Right cardiac atrium (tissue), 5 donors: Measurements from ENCODE around the gene SLC6A3. TPM values are rescaled to one million over a fixed set of nuclear protein-coding genes. Genes with fewer than 3 reads are reported as not detected.

ENCODE experiments used
- ATAC-seq, 2 donors: fragments of 200-7000 bp; cut with Tn5 transposase; one replicate each; pipeline versions ENCODE4 v1.8.0 to v1.9.1; 2020; ENCODE audit warnings: moderate library complexity in 2 of 2, mild to moderate bottlenecking in 1 of 2
- DNase-seq, 3 donors: peaks; one replicate each; pipeline ENCODE4 v3.0.0-alpha.2; 2020
- H3K27ac ChIP-seq: one replicate; pipeline ENCODE4 v1.5.1; 2013; ENCODE audit warnings: mild to moderate bottlenecking, low read length, control low read depth, moderate library complexity
- H3K27me3 ChIP-seq: one replicate; pipeline ENCODE4 v1.6.1; 2013; ENCODE audit not compliant: control insufficient read depth, insufficient read depth
- H3K4me1 ChIP-seq: one replicate; pipeline ENCODE4 v1.6.1; 2013; ENCODE audit warnings: low read length; ENCODE audit not compliant: control insufficient read depth, insufficient read depth
- H3K4me3 ChIP-seq: one replicate; pipeline ENCODE4 v1.5.1; 2013; ENCODE audit warnings: low read length, control low read depth
- H3K9me3 ChIP-seq: one replicate; pipeline ENCODE4 v1.6.1; 2013; ENCODE audit warnings: low read length; ENCODE audit not compliant: control insufficient read depth
- WGBS: extraction: QIAGEN DNeasy Blood & Tissue Kit; methylation state at CpG from one replicate; pipeline ENCODE4 v1.1.7; 2013; 5-methylcytosine and 5-hydroxymethylcytosine counted together
- intact Hi-C, 4 donors: fragments of 100-400 bp; cut with DNase I; formaldehyde crosslinking; loops; one replicate each; pipeline versions ENCODE4 v1.11.0 to v1.14.0; 2022 to 2023
- polyA plus RNA-seq: library from polyadenylated mRNA; stranded (reverse); fragments of 200-250 nt; gene quantifications from one replicate; pipeline ENCODE4 v1.2.3, GENCODE V29; 2013
- total RNA-seq, 4 donors: library from RNA; stranded (reverse); fragmentation: NEBNext Ultra II Directional; extraction: Animal tissue kit (Norgen Biotek cat#: 25700); gene quantifications; one replicate each; pipeline ENCODE4 v1.2.1, GENCODE V29; 2021
- donor health status: healthy with polysubstance abuse.
- donor health status: DM: no; HTN: yes; CAD: no.
- donor health status: DM: no; HTN: no; CAD: no.
- donor health status: DM: no; HTN: yes; CAD: no; lungs with severe emphysema.
- donor health status: DM: yes; HTN: yes; CAD: no.

Gene SLC6A3
- total and polyA plus RNA-seq, 5 donors: not detected

DNA sequence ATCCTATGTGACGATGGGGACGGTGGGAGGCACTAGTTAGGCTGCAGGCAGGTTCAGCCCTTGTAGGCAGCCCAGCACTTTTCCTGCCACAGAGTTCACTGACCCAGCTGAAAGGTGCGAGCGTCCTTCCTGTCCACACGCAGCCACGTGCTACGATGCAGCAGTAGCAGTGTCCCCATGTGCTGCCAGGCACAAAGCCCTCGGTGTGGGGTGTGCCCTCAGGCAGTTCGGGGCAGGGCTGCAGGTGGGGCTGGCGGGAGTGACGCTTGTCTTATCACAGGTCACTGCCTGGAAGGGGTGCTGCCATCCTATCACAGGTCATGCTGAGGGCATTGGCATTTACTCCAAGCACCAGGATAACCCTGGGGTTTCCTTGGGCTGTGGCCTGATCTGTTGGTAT lies 53.5 kb downstream of the SLC6A3 start:
- DNase-seq: peak in 2 of 3 donors; percentile 7 to 31
- H3K27me3 ChIP-seq: no peaks in the 10 kb centered on the region

DNA sequence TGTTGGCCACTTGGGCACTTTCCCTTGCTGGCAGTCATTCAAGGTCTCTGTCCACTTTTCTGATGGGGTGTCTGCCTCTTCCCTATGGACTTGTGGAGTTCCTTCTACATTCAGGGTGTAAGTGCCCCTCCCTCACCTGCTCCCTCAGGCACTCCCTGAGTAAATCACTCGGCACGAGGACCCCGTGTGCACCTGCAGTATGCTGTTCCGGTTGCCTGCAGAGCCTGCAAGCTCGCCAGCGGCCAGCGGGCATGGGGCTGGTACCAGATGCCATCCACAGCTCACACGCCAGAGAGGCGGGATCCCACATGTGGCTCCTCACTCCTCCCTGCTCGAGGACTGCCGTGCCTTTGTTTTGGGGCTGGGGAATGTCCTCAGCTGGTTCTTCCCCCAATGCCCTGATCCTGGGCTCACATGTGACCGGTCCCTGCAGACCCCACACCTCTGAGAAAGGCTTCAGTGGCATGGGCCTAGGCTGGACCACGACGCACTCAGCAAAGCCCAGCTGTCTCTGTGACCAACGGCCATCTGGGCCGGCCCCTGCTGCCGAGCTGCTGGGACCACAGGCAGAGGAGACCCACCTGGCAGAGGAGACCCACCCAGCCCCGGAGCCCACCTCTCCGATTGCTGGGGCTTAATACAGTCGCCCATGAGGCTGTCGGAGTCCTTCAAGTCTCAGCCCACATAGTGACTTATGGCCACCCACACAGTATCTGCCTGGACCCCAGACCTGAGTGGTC lies 54.2 kb downstream of the SLC6A3 start:
- no peaks in the 10 kb centered on the region for H3K9me3 ChIP-seq
- no peaks in the 10 kb centered on the region for H3K27me3 ChIP-seq
- ATAC-seq: no peak
- H3K27ac ChIP-seq: no peak overlapping the region
- peak in 2 of 3 donors; percentile 33 to 53 for DNase-seq
- H3K4me1 ChIP-seq: no peaks in the 10 kb centered on the region
- H3K4me3 ChIP-seq: no peak overlapping the region
- 82% methylated on average over 21 of the region's 21 CpGs for WGBS
- intact Hi-C loops: no loop called here

More for the DNA sequence above, 53.5 kb downstream of the SLC6A3 start:
- Histone ChIP-seq H3K4me1 (no peaks in the 10 kb centered on the region), H3K9me3 (no peaks in the 10 kb centered on the region), H3K4me3 (no peak overlapping the region), H3K27ac (no peak overlapping the region)
- WGBS: 58% methylated on average over 11 of the region's 11 CpGs
- intact Hi-C loops: no loop called here
- ATAC-seq: no peak

DNA sequence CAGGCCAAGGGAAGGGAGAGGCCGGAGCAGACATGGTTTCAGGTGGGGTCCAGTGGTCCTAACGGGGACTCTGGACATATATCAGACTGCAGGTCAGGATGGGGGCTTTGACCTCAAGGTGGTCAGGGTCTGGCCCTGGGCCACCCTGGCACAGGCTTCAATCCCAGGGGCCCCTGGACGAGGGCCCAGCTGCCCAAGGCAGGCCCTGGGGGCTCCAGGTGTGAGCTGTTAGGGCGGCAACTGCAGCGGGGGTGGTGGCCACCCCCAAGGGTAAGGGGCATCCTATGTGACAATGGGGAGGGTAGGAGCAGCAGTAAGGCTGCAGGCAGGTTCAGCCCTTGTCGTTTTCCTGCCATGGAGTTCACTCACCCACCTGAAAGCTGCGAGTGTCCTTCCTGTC lies 54.9 kb downstream of the SLC6A3 start:
- WGBS: 73% methylated on average over 7 of the region's 7 CpGs
- intact Hi-C loops: no loop called here
- Histone ChIP-seq H3K27me3 (no peaks in the 10 kb centered on the region), H3K9me3 (no peaks in the 10 kb centered on the region), H3K4me1 (peaks cover 2% of the 10 kb centered on the region), H3K27ac (no peak overlapping the region), H3K4me3 (no peak overlapping the region)
- DNase-seq (peak in 2 of 3 donors; percentile 21 to 25), ATAC-seq (no peak)

DNA sequence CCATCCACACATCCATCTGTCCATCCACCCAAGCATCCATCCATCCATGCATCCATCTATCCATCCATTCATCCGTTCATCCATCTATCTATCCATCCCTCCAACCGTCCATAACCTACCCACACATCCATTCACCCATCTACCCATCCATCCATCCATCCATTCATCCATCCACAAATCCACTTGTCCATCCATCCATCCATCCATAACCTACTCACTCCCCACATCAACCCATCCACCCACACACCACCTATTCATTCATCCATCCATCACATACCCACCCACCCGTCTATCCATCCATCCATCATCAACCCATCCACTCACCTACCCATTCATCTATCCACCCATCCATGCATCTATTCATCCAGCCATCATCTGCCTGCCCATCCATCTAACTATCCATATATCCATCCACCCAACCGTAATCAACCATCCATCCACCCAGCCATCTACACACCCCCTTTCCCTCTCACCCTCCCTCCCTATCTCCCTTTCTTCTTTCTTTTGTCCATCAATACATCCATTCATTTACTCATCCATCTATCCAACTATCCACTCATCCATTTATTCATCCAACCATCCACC lies 56.8 kb downstream of the SLC6A3 start:
- H3K27me3 ChIP-seq: no peaks in the 10 kb centered on the region
- WGBS: 89% methylated on average over 4 of the region's 4 CpGs
- no peak overlapping the region for H3K4me3 ChIP-seq
- H3K9me3 ChIP-seq: no peaks in the 10 kb centered on the region
- H3K27ac ChIP-seq: no peak overlapping the region
- intact Hi-C loops: loop anchor here in 1 of 4 donors (10.0 kb wide), 1 partner anchor 256 kb away; no protein-coding TSS in a partner anchor
- H3K4me1 ChIP-seq: peaks cover 2% of the 10 kb centered on the region
- DNase-seq (no peak), ATAC-seq (no peak)

DNA sequence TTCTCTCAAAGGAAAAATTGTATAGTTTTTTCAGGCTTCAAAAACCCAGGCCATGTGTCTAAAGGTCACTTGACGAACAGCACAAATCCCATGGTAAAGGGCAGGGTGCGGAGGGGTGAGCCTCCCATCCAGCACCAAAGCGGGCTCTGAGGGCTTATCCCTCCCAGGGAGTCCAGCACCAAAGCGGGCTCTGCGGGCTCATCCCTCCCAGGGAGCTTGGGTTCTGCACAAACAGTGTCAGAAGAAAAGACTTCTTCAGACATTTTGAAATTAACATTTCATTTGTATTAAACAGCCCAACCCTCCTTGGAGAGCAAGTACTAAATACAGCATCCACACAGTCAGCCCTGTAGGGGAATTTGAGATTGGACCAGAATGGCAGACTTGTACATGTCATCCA lies 57.4 kb downstream of the SLC6A3 start:
- ATAC-seq (no peak), DNase-seq (peak in 1 of 3 donors; percentile 9)
- H3K9me3 ChIP-seq: no peaks in the 10 kb centered on the region
- WGBS: 91% methylated on average over 5 of the region's 5 CpGs
- no peak overlapping the region for H3K4me3 ChIP-seq
- peaks cover 2% of the 10 kb centered on the region for H3K4me1 ChIP-seq
- H3K27ac ChIP-seq: no peak overlapping the region
- intact Hi-C loops: loop anchor here in 1 of 4 donors (10.0 kb wide), 1 partner anchor 257 kb away; no protein-coding TSS in a partner anchor
- H3K27me3 ChIP-seq: no peaks in the 10 kb centered on the region

DNA sequence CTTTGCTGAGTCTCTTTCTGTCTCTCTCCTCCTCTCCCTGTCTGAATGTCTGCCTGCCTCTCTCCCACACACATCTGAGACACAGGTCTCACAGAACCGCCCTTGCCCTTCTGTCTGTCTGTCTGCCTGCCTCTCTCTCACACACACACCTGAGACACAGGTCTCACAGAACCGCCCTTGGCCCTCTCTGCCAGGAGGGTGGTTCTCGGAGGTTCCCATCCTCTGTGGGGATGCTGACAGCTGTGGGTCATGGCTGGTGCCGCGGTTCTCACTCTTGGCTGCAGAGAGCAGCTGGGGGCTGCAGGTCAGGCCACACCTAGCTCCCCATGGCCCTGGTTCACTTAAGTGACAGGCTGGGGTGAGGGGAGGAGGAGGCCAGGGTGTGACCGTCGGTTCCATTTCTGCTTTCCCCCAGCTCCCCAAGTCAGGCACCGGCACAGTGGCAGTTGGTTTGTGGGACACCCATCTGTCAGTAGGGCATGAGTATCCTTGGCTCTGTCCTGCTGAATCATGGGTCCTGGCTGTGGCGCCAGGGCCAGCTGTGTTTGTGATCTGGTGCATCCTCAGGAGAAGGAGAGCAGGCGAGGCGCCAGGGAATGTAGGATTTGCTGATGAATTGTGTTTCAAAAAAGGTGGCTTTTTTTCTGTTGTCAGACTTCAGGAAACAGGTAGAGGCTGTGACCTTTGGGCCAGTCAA lies 58.0 kb downstream of the SLC6A3 start:
- intact Hi-C loops: loop anchor here in 1 of 4 donors (10.0 kb wide), 1 partner anchor 258 kb away; no protein-coding TSS in a partner anchor
- WGBS: 70% methylated on average over 11 of the region's 11 CpGs
- no peaks in the 10 kb centered on the region for H3K27me3 ChIP-seq
- peaks cover 2% of the 10 kb centered on the region for H3K4me1 ChIP-seq
- no peak overlapping the region for H3K4me3 ChIP-seq
- no peak overlapping the region for H3K27ac ChIP-seq
- DNase-seq (peak in 1 of 3 donors; percentile 31), ATAC-seq (no peak)
- H3K9me3 ChIP-seq: no peaks in the 10 kb centered on the region

DNA sequence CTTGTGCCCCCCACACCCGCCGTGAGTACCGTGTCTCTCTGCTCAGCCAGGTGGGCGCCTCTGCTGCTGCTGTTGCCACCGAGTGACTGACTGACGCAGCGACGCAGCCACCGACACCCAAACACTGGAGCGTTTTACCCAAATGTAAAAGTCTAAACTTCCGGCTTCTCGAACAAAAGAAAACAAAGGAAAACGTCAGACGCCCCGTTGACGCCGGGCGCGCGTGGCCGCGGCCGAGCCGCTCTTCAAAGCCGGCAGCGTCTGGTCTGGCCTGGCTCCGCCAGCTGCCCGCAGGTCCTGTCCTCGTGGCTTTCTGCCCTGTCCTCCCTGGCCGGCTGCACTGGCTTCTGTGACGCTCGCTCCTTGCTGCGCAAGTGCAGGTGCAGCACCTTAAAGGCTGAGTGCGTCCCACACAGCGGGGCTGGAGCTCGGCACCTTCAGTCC lies 58.9 kb downstream of the SLC6A3 start:
- peaks cover 2% of the 10 kb centered on the region for H3K4me1 ChIP-seq
- H3K27ac ChIP-seq: no peak overlapping the region
- ATAC-seq (peak; percentile 41 to 69), DNase-seq (peak; percentile 40 to 77 (median 76))
- WGBS: 1% methylated on average over 36 of the region's 36 CpGs
- H3K27me3 ChIP-seq: no peaks in the 10 kb centered on the region
- H3K4me3 ChIP-seq: peak overlapping the region; percentile 55
- intact Hi-C loops: loop anchor here in 1 of 4 donors (10.0 kb wide), 1 partner anchor 259 kb away; no protein-coding TSS in a partner anchor
- H3K9me3 ChIP-seq: no peaks in the 10 kb centered on the region

DNA sequence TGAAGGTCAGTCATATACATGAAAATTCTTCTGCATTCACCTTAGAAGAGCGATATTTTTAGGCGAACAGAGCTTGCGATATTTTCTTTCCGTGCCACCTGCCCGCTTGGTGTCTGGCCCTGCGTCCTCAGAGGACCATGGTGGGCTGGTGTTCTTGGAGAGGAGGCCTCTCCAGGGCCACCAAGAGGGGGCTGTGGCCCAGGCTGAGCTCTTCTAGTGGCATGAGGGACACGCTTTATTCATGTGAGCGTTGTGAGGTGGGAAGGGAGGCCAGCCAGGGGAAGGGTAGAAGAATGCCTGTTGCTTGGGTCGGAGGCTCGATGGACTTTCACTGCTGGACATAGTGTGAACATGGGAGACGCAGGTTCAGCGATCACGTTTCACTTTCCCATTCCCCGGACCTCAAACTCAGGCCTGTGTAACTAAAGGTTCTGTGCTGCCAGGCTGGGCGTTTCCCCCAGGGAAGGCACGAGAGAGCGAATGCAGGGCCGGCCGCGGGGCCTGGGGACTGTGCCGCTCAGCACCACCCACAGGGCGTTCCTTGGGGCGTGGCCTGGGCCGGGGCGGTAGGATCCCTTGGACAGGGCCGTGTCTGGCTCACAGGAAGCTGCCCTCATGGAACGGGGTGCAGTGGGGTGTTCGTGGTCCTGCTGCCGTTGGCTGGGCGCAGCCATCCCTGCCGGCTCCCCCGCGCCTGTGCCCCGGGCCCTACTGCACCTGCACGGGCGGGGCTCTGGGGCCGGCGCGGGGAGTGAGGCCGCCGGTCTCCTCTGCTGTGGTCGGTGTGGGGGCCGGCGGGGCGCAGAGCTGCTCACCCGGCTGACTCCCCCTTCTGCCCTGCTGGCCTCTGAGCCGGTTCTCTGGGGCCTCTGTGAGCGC lies 59.6 kb downstream of the SLC6A3 start:
- peak; percentile 96 to 97 for ATAC-seq
- Histone ChIP-seq H3K9me3 (no peaks in the 10 kb centered on the region), H3K4me3 (peak overlapping the region; percentile 55), H3K27ac (no peak overlapping the region), H3K27me3 (no peaks in the 10 kb centered on the region), H3K4me1 (peaks cover 2% of the 10 kb centered on the region)
- peak; percentile 86 to 94 (median 94) for DNase-seq
- intact Hi-C loops: loop anchor here in 1 of 4 donors (10.0 kb wide), 1 partner anchor 259 kb away; no protein-coding TSS in a partner anchor
- WGBS: 12% methylated on average over 48 of the region's 48 CpGs

DNA sequence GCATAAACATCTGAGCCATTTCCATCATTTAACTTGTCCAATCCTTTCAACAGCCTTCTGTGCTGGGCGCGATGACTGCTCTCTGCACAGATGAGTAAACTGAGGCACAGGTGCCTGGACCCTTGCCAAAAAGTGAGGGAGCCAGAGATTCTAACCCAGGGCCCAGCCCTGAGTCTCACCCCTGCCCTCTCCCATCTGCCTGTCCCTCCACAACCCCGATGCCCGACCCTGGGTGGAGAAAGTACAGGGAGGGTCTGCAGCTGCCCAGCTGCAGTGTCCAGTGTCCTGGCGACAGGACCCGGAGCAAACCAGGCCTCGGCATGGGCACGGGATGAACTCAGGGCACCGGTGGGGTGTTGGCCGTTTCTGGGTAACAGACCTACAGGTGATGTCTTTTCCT lies 60.7 kb downstream of the SLC6A3 start:
- peak in 1 of 3 donors; percentile 29 for DNase-seq
- 81% methylated on average over 10 of the region's 10 CpGs for WGBS
- peaks cover 2% of the 10 kb centered on the region for H3K4me1 ChIP-seq

DNA sequence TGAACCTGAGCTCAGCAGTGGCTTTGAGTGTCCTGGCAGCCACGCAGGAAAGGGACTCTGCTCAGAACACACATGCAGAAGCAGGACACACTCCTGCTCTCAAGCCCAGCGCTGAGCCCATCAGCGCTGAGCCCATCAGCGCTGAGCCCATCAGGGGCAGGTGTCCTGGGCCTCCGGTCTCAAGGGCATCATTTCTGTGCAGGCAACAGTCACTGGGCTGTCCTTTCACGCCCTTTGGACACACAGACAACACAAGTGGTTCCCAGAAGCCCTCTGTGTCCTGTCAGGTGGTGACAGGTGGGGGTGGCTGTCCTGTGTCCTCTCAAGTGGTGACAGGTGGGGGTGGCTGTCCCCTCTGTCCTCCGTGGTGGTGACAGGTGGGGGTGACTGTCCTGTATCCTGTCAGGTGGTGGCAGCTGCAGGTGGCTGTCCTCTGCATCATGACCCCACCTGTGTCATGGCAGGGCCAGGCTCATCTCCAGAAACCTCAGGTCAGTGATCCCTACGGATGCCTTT lies 61.3 kb downstream of the SLC6A3 start:
- no peaks in the 10 kb centered on the region for H3K27me3 ChIP-seq
- ATAC-seq: no peak
- H3K4me3 ChIP-seq: no peak overlapping the region
- intact Hi-C loops: loop anchor here in 1 of 4 donors (10.0 kb wide), 1 partner anchor 261 kb away; no protein-coding TSS in a partner anchor
- no peaks in the 10 kb centered on the region for H3K9me3 ChIP-seq
- peak in 1 of 3 donors; percentile 18 for DNase-seq
- H3K27ac ChIP-seq: no peak overlapping the region
- peaks cover 2% of the 10 kb centered on the region for H3K4me1 ChIP-seq
- 55% methylated on average over 8 of the region's 8 CpGs for whole genome bisulfite sequencing

More for the DNA sequence above, 60.7 kb downstream of the SLC6A3 start:
- no peak for ATAC-seq
- Histone ChIP-seq H3K4me3 (no peak overlapping the region), H3K27ac (no peak overlapping the region), H3K27me3 (no peaks in the 10 kb centered on the region), H3K9me3 (no peaks in the 10 kb centered on the region)
- intact Hi-C loops: loop anchor here in 1 of 4 donors (10.0 kb wide), 1 partner anchor 260 kb away; no protein-coding TSS in a partner anchor
